CD4-positive, alpha-beta T cell treated with Interleukin-4 for 4 hours (primary cell): Measurements from ENCODE around the gene MYO1D.
"Not testable (repeated sequence)": the region's sequence is repeated elsewhere in the genome, so short reads cannot be mapped to it uniquely, and the experiment has no call there.

ENCODE experiments used
- DNase-seq: peaks from one replicate; pipeline ENCODE4 v3.0.0-alpha.2; 2020

The MYO1D gene

GRCh38 chr17:32658470-32659418 is 218.2 kb downstream of the MYO1D start:
- DNase-seq, result no peak

- DNase-seq, result no peak
These were observed 220.0 kb downstream of the MYO1D start for GRCh38 chr17:32656886-32657285.

- DNase-seq, result no peak
These were observed 222.6 kb downstream of the MYO1D start for GRCh38 chr17:32654324-32654723.

GRCh38 chr17:32651084-32651483 is 225.8 kb downstream of the MYO1D start:
- DNase-seq, result no peak

GRCh38 chr17:32648450-32648849 is 228.5 kb downstream of the MYO1D start:
- no peak for DNase-seq

- no peak for DNase-seq
These were observed 230.0 kb downstream of the MYO1D start for GRCh38 chr17:32646941-32647340.

- not testable (repeated sequence) for DNase-seq
These were observed 235.4 kb downstream of the MYO1D start for GRCh38 chr17:32641514-32641913.

- DNase-seq, result no peak
These were observed 240.2 kb downstream of the MYO1D start for GRCh38 chr17:32636598-32637218.

GRCh38 chr17:32634167-32634566 is 242.8 kb downstream of the MYO1D start:
- no peak for DNase-seq

GRCh38 chr17:32631341-32632096 is 245.4 kb downstream of the MYO1D start:
- no peak for DNase-seq

- no peak for DNase-seq
These were observed 247.2 kb downstream of the MYO1D start for GRCh38 chr17:32629563-32630190.

GRCh38 chr17:32628271-32629044 is 248.5 kb downstream of the MYO1D start:
- DNase-seq, result no peak

- no peak for DNase-seq
These were observed 249.5 kb downstream of the MYO1D start for GRCh38 chr17:32627239-32627996.

- no peak for DNase-seq
These were observed 250.5 kb downstream of the MYO1D start for GRCh38 chr17:32626379-32626791.

GRCh38 chr17:32625971-32626370 is 251.0 kb downstream of the MYO1D start:
- DNase-seq, result no peak

GRCh38 chr17:32623196-32623595 is 253.7 kb downstream of the MYO1D start:
- DNase-seq, result no peak

GRCh38 chr17:32622540-32622939 is 254.4 kb downstream of the MYO1D start:
- no peak for DNase-seq

- DNase-seq, result no peak
These were observed 255.2 kb downstream of the MYO1D start for GRCh38 chr17:32621612-32622312.

- no peak for DNase-seq
These were observed 261.6 kb downstream of the MYO1D start for GRCh38 chr17:32615326-32615725.

- no peak for DNase-seq
These were observed 266.0 kb downstream of the MYO1D start for GRCh38 chr17:32610943-32611342.
